ENCODE data around the gene TBXAS1.
"Not testable (repeated sequence)": the region's sequence is repeated elsewhere in the genome, so short reads cannot be mapped to it uniquely, and the experiment has no call there.

Gene TBXAS1

DNA sequence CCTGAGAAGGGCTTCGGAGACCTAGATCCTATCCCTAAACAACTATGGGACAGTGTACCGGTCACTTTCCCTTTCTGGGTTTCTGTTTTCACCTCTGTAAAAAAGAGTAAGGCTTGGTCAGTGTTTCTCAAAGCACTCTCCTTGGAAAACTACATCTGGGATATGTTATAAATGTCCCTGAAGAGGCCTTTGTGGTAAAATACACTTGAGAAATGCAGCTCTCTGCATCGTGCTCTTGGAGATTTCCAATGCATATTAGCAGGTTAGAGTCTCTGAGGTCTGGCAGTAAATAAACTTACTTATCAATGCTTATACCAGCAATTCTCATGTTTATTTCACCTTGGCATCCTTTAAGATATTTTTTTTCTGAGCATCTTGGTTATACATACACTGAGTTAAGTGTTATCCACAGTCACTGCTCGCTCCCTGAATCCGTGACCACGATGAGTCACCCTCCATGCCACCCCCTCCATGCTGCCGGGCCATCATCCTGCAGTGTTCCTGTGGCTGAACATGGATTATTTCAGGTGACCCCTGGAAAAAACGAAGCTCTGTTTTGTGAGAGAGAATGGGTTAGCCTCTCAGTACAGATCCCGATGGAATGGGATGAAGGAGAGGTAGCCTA is 3.3 kb upstream of the TBXAS1 start:
- no peak for FAIRE-seq

DNA sequence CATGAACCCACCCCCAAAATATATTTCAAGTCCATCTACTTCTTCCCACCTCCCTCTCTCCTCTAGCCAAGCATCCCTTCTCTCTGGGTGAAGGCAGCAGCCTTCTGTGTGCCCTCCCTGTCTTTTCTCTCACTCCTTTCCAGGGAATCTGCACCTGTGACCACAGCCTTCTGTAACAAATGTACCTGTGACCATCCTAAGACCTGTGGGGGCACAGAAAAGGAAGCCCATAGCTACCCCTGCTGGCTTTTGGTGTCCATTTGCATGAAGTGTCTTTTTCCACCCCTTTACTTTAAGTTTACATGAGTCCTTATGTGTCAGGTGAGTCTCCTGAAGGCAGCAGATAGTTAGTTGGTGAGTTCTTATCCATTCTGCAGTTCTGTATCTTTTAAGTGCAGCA is 2.0 kb upstream of the TBXAS1 start:
- DNase-seq (ENCODE audit: insufficient read length, low spot score) = no peak
- FAIRE-seq = no peak

More for the DNA sequence above, 3.3 kb upstream of the TBXAS1 start:
- peak; percentile 30 for DNase-seq (ENCODE audit: insufficient read length, low spot score)

DNA sequence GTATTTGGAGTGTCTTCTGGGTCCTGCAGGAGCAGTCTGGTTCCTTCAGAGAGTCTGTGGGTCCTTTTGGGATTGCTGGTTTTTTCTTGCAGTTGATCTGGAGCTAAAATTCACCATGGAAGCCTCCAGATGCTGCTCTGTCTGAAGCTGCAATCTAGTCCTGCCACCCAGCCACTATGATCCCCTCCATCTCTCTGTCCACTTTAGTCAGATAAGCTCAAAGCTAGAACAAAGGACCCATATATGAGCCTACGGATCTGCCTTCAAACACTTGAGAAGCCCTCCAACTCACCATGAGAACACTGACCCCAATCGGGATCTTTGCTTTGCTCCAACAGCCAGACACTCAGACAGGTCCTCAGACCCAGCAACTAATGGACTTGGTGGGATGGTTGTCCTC is 618 bp upstream of the TBXAS1 start:
- no peak for FAIRE-seq
- DNase-seq (ENCODE audit: insufficient read length, low spot score) = no peak

DNA sequence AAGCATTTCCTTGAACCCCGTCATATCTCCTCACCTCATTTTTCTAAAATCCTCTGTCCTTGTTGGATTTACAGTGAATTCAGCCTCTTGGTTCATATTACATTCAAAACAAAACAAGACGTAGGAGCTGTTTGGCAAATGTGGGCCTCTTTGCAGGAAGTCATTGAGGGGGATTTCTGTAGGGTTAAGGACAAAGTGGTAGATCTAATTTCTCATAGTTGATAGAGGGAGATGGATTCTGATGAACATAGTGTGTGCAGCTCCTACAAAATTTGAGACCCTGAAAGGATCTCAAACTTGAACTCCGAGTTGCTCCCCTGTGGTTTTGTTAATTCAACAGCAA is 682 bp downstream of the TBXAS1 start:
- FAIRE-seq (no peak), DNase-seq (ENCODE audit: insufficient read length, low spot score) (no peak)

DNA sequence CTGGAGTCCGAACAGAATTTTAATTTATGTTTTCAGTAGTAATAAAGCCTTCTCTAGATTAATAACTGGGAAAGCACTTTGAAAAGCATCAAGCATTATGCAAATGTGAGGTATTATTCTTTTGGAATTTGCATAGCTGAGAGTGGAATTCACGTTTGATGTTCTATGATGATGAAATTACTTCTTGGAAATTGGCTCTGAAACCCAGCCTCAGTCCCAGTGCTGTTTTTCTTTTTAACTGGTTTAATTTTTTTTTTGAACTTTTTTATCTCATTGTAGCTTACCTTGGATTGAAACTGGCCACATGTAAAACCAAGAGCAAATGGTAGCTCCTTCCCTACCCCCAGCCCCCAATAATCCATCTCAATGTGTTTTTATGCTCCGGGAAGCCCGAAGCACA is 1.2 kb downstream of the TBXAS1 start:
- DNase-seq (ENCODE audit: insufficient read length, low spot score) = no peak
- FAIRE-seq = no peak

DNA sequence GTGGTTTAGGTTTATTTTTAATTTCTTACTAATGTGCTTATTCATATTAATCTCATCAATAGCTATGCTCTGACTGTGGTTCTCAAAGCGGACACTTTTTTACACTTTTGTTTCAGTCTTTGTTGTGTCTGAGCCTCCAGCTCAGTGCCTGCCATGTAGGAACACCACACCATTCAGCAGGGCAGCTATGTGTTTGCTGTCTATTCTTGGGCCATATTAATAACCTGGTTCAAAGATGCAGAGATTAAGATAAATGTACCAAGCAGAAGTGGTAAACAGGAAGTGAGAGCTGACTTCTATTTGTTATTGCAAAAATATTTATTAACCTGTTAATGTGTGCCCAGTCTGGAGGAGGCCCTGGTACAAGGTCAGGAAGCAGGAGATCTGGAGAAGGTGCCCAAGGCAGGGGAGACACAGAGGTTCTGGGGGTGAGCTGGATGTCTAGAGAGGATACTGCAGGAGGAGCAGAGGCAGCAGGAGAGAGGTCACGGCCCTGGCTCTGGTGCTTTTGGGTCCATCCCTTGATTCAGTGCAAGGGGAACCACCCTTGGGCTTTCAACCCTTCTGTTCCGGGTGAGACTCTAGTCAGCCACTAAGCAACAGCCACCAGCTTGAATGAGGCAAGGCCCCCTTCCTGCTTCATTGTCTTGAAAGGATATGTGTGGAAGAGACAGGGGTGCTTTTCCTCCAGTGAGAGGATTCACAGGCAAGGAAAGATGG is 1.9 kb downstream of the TBXAS1 start:
- DNase-seq (ENCODE audit: insufficient read length, low spot score) = no peak
- no peak for FAIRE-seq

DNA sequence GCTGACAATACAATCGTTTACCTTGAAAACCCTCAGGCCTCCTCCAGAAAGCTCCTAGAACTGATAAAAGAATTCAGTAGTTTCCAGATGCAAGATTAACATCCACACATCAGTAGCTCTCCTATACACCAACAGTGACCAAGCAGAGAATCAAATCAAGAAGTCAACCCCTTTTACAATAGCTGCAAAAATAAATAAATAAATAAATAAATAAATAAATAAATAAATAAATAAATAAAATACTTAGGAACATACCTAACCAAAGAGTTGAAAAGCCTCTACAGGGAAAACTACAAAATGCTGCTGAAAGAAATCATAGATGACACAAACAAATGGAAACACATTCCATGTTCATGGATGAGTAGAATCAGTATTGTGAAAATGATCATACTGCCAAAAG is 6.8 kb downstream of the TBXAS1 start:
- not testable (repeated sequence) for DNase-seq (ENCODE audit: insufficient read length, low spot score); FAIRE-seq

DNA sequence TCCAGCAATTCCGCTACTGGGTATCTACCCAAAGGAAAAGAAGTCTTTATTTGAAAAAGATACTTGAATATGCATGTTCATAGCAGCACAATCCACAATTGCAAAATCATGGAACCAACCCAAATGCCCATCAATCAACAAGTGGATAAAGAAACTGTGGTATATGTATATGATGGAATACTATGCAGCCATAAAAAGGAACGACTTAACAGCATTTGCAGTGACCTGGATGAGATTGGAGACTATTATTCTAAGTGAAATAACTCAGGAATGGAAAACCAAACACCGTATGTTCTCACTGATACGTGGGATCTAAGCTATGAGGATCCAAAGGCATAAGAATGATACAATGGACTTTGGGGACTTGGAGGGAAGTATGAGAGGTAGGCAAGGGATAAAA is 8.2 kb downstream of the TBXAS1 start:
- not testable (repeated sequence) for FAIRE-seq; DNase-seq (ENCODE audit: insufficient read length, low spot score)

DNA sequence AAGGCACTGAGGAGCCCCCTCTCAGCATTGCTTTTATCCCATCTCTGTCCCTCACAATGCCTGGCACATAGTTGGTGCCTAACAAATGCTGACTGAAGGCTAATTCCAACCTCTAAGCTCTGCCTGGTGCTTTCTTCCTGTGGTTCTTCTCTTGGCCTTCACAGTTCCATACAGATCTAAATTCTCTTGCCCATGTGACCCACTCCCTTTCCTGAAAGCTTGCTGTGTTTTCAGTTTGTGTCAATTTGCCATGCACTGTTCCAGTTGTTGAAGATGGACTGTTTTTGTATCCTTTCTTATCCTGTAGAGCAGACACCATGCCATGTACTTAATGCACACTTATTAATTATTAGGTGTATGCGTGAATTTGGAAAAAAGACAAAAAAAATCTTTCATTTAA is 9.2 kb downstream of the TBXAS1 start:
- FAIRE-seq (no peak), DNase-seq (ENCODE audit: insufficient read length, low spot score) (no peak)

DNA sequence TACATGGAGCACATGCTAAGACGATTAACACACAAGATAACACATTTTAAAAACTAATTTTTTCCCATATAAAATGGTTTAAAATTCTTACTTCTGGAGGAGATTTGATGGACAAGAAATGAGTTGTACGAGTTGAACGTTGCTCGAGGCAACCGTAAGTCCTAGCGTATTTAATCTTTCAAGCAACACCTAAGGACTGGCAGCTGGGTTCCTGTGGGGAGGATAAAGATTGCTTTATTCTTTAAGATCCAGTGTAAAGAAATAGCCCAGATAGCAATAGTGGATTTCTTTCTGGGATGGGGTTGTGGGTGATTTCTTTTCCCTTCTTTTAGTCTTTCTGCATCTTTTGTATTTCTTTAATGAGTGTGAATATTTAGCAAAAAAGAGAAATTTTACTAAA is 9.8 kb downstream of the TBXAS1 start:
- FAIRE-seq (no peak), DNase-seq (ENCODE audit: insufficient read length, low spot score) (no peak)

DNA sequence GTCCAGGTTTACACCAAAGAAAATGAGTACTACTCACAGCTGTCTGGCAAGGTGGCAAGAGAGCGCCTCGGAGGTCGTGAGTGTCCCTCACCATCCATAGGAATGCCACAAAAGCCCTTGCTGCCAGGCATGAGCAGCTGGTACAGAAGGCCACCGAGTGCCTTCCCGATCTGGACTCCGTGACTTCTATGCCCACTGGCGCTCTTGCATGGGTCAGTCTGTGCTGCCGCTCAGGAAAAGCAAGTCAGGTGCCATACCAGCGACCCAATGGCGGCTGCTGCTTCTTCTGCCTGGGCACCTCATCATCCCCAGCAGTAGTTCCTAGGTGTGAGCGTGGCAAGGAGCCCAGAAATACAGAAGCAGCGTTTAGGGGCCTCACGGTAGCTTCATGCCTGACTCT is 11.7 kb downstream of the TBXAS1 start:
- DNase-seq (ENCODE audit: insufficient read length, low spot score) (no peak), FAIRE-seq (no peak)

DNA sequence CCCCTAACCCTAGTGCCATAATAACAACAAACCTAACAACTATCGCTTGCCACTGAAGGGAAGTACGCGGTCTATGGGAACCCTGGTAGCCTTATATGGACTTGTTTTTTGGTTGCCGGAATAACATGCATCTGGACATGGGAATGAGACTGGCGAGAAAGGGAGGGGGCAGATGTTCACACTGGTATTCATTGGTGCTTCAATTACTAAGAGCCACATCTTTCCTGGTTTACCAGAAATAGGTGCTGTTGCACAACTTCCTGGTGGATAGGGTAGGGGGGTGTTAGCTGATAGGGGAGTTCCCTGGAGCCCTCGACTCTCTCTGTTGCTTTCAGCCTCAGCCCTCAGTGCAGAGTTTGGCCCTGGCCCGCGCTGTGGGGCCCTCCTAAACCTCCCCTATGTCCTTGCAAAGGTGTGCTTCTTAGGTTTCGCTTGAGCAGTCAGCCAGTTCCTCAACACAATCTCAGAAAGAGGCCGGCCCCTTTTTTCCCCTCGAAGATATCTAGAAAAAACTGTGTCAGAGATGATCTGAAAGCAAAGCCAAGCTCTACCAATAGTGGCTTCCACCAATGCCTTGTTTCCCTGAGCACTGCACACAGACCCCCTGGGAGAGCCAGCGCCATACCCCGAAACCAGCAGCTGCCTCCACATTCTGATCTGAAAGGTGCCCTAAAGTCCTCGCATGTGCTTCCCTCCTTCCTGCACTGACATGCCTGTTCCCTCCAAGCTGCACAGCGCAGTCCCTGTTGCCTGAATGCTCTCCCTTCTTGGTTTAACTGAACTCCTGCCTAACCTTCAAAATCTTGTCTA is 13.5 kb downstream of the TBXAS1 start:
- FAIRE-seq (no peak), DNase-seq (ENCODE audit: insufficient read length, low spot score) (no peak)

DNA sequence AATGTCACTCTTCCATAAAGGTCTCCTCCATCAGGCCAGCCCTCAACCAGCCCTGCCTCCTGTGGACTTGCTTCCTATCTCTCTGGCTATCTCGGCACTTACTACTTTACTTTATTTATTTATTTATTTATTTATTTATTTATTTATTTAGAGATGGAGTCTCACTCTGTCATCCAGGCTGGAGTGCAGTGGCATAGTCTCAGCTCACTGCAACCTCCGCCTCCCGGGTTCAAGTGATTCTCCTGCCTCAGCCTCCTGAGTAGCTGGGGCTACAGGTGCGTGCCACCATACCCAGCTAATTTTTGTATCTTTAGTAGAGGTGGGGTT is 14.1 kb downstream of the TBXAS1 start:
- not testable (repeated sequence) for DNase-seq (ENCODE audit: insufficient read length, low spot score); FAIRE-seq

DNA sequence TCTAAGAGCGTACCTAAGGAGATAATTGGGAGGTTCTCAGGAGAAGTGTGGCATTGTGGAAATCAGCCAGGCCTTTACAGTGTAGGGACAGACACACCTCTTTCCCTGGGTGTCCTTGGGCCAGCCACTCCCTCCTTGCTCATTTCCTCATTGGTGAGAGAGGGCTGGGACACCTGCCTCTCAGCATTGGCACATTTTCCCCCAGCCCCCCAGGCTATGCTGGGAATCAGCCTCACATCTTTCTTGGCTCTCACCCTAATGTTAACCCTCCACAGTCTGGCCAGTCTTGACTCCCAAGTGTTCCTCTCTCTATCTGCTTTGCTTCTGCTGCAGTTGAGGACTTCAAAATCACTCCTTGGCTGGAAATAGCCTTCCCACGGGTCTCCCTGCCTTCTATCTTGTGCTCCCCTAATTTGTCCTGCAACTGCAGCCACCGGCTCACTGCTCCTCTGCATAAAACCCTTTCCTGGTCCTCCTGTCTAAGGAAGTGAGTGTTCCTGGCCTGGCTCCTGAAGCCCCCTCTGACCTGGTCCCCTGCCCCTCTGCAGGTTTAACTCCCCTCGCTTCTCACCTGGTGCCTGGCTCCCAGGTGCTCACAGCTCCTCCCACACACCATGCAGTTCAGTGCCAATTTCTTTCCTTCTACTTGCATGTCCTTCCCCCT is 15.8 kb downstream of the TBXAS1 start:
- FAIRE-seq (no peak), DNase-seq (ENCODE audit: insufficient read length, low spot score) (no peak)

DNA sequence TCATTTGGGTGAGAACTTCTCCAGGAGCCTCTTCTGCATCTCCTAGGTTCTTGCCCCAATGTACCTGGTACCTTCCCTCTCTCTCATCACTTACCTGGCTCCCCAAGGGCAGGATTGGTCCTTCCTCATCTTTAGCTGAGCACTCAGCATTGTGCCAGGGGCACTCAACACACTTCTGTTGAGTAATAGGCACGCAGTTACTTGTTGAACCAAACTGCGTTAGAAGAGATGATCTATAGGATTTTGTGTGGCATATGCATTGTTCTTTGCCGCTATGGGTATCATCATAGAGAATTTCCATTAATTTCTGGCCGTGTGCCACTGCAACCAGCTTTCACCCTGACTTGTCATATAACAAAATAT is 16.4 kb downstream of the TBXAS1 start:
- FAIRE-seq (no peak), DNase-seq (ENCODE audit: insufficient read length, low spot score) (no peak)

DNA sequence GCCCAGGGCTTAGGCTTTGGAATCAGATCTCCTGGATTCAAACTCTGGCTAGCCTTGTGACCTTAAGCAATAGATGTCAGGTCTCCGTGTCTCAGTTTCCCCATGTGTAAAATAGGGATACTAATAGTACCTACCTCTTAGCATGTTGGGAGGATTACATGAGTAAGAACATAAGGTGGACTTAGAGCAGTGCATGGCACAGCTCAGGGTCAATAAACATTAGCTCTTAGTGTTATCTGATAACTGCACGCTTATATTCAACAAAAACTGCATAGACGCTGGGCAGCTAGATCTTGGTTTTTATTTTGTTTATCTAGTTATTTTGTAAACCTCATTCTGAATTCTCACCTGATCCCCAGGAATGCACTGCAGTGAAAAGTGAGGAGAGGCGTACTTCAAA is 17.2 kb downstream of the TBXAS1 start:
- FAIRE-seq (no peak), DNase-seq (ENCODE audit: insufficient read length, low spot score) (no peak)

DNA sequence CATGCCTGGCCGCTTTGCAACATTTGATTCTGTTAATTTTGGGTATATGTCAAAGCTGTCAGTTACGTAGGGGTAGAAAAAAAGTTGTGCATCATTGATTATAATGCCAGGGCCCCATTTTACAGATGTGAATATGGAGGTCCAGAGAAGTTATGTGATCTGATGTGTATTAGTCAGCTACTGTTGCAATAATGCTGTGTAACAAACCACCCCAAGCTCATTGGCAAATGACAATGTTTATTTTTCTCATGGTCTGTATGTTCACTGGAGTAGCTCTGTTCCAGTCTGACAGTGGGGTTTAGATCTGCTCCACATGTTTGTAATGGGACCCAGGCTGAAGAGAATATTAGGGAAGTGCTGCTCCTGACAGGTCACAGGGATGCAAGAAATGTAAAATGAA is 19.2 kb downstream of the TBXAS1 start:
- DNase-seq (ENCODE audit: insufficient read length, low spot score) (no peak), FAIRE-seq (no peak)

DNA sequence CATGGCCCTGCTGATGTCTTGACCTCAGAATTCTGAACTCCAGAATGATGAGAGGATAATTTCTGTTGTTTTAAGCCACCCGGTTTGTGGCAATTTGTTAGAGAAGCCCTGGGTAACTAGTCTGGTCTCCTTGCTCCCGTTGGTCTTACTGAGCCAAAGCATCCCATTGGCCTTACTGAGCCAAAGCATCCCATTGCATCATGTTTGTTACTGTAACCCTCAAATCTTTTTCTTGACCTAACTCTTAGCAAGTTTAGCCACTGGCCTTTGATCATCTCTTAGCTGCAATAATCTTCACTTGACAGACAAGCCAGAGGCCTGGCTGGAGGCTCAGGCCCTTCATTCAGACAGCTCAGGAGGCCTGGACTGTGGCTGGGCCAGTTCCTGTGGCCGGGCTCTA is 21.8 kb downstream of the TBXAS1 start:
- DNase-seq (ENCODE audit: insufficient read length, low spot score) (no peak), FAIRE-seq (no peak)

DNA sequence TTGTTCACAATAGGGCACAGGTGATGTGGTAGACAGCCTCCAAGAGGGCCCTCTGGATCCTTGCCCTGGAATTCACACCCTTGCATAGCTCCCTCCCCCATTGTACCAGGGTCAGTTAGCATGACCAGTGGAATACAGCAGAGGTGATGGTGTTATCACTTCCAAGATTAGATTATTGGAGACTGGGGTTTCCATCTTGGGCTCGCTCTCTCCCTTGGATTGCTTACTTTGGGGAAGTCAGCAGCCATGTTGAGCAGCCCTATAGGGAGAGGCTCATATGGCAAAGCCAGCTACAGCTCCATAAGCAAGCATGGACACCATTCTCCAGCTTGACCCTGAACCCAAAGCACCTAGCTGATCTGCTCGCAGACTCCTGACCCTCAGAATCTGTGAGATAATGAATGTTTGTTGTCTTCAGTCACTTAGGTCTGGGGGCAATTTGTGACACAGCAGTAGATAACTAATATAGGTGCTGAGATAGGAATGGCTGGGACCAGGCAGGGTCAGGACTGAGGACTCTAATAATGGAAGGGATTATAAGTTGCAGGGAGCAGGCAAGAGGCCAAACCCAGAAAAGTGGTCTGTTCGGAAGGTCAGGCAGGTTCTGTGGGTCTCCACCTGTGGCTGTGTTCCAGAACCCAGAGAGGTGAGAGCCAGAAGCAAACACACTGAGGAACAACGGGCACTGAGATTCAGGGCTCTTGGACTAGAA is 22.9 kb downstream of the TBXAS1 start:
- FAIRE-seq (no peak), DNase-seq (ENCODE audit: insufficient read length, low spot score) (no peak)

DNA sequence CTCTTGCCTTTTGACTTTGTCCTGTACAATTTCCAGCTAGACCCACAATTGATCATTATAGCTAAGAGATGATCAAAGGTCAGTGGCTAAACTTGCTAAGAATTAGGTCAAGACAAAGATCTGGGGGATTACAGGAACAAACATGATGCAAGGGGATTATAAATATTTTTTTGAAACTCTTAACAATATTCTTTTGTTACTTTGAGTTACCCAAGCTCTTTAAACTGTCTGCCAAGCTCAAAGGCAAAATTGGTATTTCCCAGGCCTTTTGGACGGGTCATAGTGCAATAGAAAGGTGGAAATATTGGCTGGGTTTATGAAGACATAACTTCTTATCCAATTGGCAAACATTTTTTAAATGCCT is 23.4 kb downstream of the TBXAS1 start:
- no peak for DNase-seq (ENCODE audit: insufficient read length, low spot score)
- FAIRE-seq = no peak

DNA sequence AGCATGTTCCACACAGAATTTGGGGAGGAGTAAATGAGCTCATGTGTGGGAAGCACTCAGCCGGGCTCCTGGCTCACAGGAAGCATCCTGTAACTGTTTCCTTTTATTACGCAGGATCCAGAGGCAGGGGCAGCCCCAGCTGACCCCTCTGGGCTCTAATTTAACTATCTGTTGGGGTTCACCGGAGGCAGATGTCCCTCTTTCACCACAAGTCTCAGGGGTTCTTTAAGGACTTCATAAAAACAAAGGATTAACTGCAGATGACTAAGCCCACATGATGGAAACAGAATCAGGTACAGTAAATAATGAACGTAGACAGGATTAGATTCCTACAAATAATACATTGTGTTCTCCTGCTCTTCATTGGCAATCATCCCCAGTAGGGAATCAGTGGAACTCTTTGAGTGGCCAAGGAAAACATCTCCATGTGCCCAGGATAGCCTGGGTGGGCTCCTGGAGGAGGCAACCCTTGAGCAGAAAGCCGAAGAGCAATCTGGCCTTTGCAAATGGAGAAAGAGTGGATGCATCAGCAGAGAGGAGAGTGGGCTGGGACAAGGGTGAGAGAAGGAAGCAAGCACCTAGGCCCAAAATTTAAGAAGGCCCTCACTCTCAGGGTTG is 24.6 kb downstream of the TBXAS1 start:
- DNase-seq (ENCODE audit: insufficient read length, low spot score) = no peak
- FAIRE-seq = no peak

Data from HTR-8/SVneo (cell line).